HG03039 (cell line): ENCODE data around the gene IQCN.

Experiments used
- ATAC-seq: cut with Tn5 transposase; IDR thresholded peaks from one replicate; pipeline ENCODE4 v1.9.1; 2021; ENCODE audit warnings: mild to moderate bottlenecking, moderate library complexity; ENCODE audit not compliant: unreplicated experiment

Gene IQCN

GRCh38 chr19:18274219-18274780 lies at the start of gene IQCN:
IQCN (minus strand) TSS chr19:18274452; CDS start chr19:18269478, 4,974 bp downstream.
- ATAC-seq, result no peak

- peak; percentile 87 for ATAC-seq
Measured at GRCh38 chr19:18322759-18323460, 48.7 kb upstream of the IQCN start, which contains the start of gene LSM4. LSM4 (minus strand) TSS chr19:18323076; CDS start chr19:18323020, 56 bp downstream.

GRCh38 chr19:18322318-18322758 lies 48.1 kb upstream of the IQCN start:
- ATAC-seq, result no peak

GRCh38 chr19:18321734-18322102 lies 47.5 kb upstream of the IQCN start:
- ATAC-seq, result no peak

GRCh38 chr19:18320865-18321733 lies 46.8 kb upstream of the IQCN start:
- ATAC-seq, result no peak

GRCh38 chr19:18319591-18320135 lies 45.4 kb upstream of the IQCN start:
- ATAC-seq, result no peak

GRCh38 chr19:18317961-18318800 lies 43.9 kb upstream of the IQCN start:
- ATAC-seq, result no peak

GRCh38 chr19:18313398-18313797 lies 39.1 kb upstream of the IQCN start:
- no peak for ATAC-seq

- no peak for ATAC-seq
Measured at GRCh38 chr19:18312092-18312534, 37.9 kb upstream of the IQCN start.

- ATAC-seq, result no peak
Measured at GRCh38 chr19:18311502-18312091, 37.3 kb upstream of the IQCN start.

- ATAC-seq, result no peak
Measured at GRCh38 chr19:18310966-18311365, 36.7 kb upstream of the IQCN start.

GRCh38 chr19:18310118-18310909 lies 36.1 kb upstream of the IQCN start:
- no peak for ATAC-seq

GRCh38 chr19:18309525-18310064 lies 35.3 kb upstream of the IQCN start:
- ATAC-seq, result no peak

GRCh38 chr19:18308948-18309325 lies 34.7 kb upstream of the IQCN start:
- ATAC-seq, result no peak

GRCh38 chr19:18308051-18308947 lies 34.0 kb upstream of the IQCN start:
- no peak for ATAC-seq

GRCh38 chr19:18307271-18307681 lies 33.0 kb upstream of the IQCN start:
- no peak for ATAC-seq

GRCh38 chr19:18306888-18307260 lies 32.6 kb upstream of the IQCN start:
- no peak for ATAC-seq
